Nephron progenitor cell (in vitro differentiated cells): ENCODE results near the gene MSANTD2.

Source experiments
- DNase-seq: peaks from one replicate; pipeline ENCODE4 v3.0.0; 2021
- H3K27ac Mint-ChIP-seq: 2 replicates; pipeline ENCODE4 v1.8.0; 2021; ENCODE audit warnings: mild to moderate bottlenecking, moderate library complexity, mixed read lengths
- H3K27me3 Mint-ChIP-seq: 2 replicates; pipeline ENCODE4 v1.8.0; 2021; ENCODE audit warnings: mild to moderate bottlenecking, low read depth, mixed read lengths; ENCODE audit not compliant: poor library complexity
- H3K36me3 Mint-ChIP-seq: 2 replicates; pipeline ENCODE4 v1.8.0; 2021; ENCODE audit warnings: low read depth, mixed read lengths
- H3K4me1 Mint-ChIP-seq: 2 replicates; pipeline ENCODE4 v1.8.0; 2021; ENCODE audit warnings: mixed read lengths
- H3K4me3 Mint-ChIP-seq: 2 replicates; pipeline ENCODE4 v1.8.0; 2021; ENCODE audit warnings: mild to moderate bottlenecking, moderate library complexity, mixed read lengths
- H3K9me3 Mint-ChIP-seq: 2 replicates; pipeline ENCODE4 v1.8.0; 2021; ENCODE audit warnings: mild to moderate bottlenecking, moderate library complexity, mixed read lengths
- CTCF ChIP-seq: fragments of 200-600 bp; sonication (generic); IDR thresholded peaks from 2 replicates; pipeline ENCODE4 v1.5.0; 2021; ENCODE audit warnings: antibody characterized with exemption

Gene MSANTD2

GRCh38 chr11:124801636-124802312 lies 1.6 kb upstream of the MSANTD2 start:
- TF ChIP-seq CTCF = no peak
- Mint-ChIP-seq H3K4me3 (peak overlapping the region; percentile 90), H3K4me1 (peaks cover 48% of the 10 kb centered on the region), H3K27ac (no peak overlapping the region), H3K27me3 (peaks cover 4% of the 10 kb centered on the region), H3K36me3 (peaks cover 26% of the 10 kb centered on the region), H3K9me3 (peaks cover 2% of the 10 kb centered on the region)
- DNase-seq = no peak

GRCh38 chr11:124801014-124801413 lies 808 bp upstream of the MSANTD2 start:
- TF ChIP-seq CTCF = no peak
- peaks cover 54% of the 10 kb centered on the region for H3K4me1 Mint-ChIP-seq
- H3K27me3 Mint-ChIP-seq = peaks cover 4% of the 10 kb centered on the region
- no peak for DNase-seq
- peak overlapping the region; percentile 97 for H3K27ac Mint-ChIP-seq
- H3K4me3 Mint-ChIP-seq = peak overlapping the region; percentile 90
- no peaks in the 10 kb centered on the region for H3K9me3 Mint-ChIP-seq
- H3K36me3 Mint-ChIP-seq = peaks cover 18% of the 10 kb centered on the region

GRCh38 chr11:124799348-124800225 lies 619 bp downstream of the MSANTD2 start:
- peaks cover 58% of the 10 kb centered on the region for H3K4me1 Mint-ChIP-seq
- peak overlapping the region; percentile 99 for H3K27ac Mint-ChIP-seq
- no peaks in the 10 kb centered on the region for H3K9me3 Mint-ChIP-seq
- H3K27me3 Mint-ChIP-seq = no peaks in the 10 kb centered on the region
- peak; percentile 62 for DNase-seq
- peak overlapping the region; percentile 91 for H3K4me3 Mint-ChIP-seq
- peaks cover 4% of the 10 kb centered on the region for H3K36me3 Mint-ChIP-seq
- TF ChIP-seq CTCF = no peak

- Mint-ChIP-seq H3K4me3 (peak overlapping the region; percentile 91), H3K4me1 (peaks cover 58% of the 10 kb centered on the region), H3K27ac (peak overlapping the region; percentile 99), H3K27me3 (no peaks in the 10 kb centered on the region), H3K36me3 (no peaks in the 10 kb centered on the region), H3K9me3 (no peaks in the 10 kb centered on the region)
- no peak for TF ChIP-seq CTCF
- peak; percentile 9 for DNase-seq
These were observed 1.2 kb downstream of the MSANTD2 start for GRCh38 chr11:124798991-124799347.

- no peak overlapping the region for H3K27ac Mint-ChIP-seq
- DNase-seq = no peak
- no peak for TF ChIP-seq CTCF
- no peaks in the 10 kb centered on the region for H3K9me3 Mint-ChIP-seq
- peaks cover 70% of the 10 kb centered on the region for H3K4me1 Mint-ChIP-seq
- no peaks in the 10 kb centered on the region for H3K36me3 Mint-ChIP-seq
- no peaks in the 10 kb centered on the region for H3K27me3 Mint-ChIP-seq
- H3K4me3 Mint-ChIP-seq = no peak overlapping the region
These were observed 3.9 kb downstream of the MSANTD2 start for GRCh38 chr11:124796312-124796711.
